PC-9 (cell line): Measurements from ENCODE around the gene CARD11.

ENCODE experiments used
- CTCF ChIP-seq: fragments of 200-600 bp; sonication (generic); conservative IDR thresholded peaks from 2 replicates; pipeline ENCODE4 v1.6.1; 2017; ENCODE audit warnings: mixed run types, antibody characterized with exemption, mild to moderate bottlenecking, moderate library complexity
- EZH2 ChIP-seq: fragments of 200-600 bp; sonication (generic); IDR thresholded peaks from 2 replicates; pipeline ENCODE4 v1.8.0; 2017; ENCODE audit warnings: antibody characterized with exemption, low read depth

GRCh38 chr7:2967705-2968104 is 76.0 kb downstream of the CARD11 start:
- TF ChIP-seq CTCF: no peak
- TF ChIP-seq EZH2: no peak
